Measurements from ENCODE around the gene SPATA6. TPM values are rescaled to one million over a fixed set of nuclear protein-coding genes. Genes with fewer than 3 reads are reported as not detected.

The SPATA6 gene
- total and polyA plus RNA-seq, 2 donors (not counting 1 experiment from before 2014, with no cell fraction given): 6.8 to 8.9 TPM

DNA sequence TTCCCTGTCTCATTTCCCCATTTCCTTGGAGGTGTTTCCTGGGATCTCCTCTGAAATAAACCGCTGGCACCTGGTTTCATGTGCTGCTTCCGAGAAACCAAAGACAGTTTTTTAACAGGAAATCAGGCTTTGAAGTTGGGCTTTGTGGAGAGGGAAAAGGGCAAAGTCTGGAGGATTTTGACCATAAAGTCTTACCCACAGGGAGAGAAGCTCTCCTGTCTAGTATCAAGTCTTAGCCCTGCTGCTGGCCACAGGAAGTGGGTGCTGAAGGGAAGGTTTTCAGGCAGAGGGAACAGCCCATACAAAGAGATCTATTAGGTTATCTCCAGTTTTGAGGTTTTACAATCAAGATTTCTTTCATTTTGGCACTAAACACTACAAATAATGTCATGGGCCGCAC, 220.2 kb downstream of the SPATA6 start:
- H3K27ac ChIP-seq (ENCODE audit: insufficient read depth, low read length): no peak overlapping the region
- no peak overlapping the region for H3K4me3 ChIP-seq (replicated peaks in 1 of 4; ENCODE audit: control extremely low read depth in 1 of 4, insufficient read depth in 1 of 4, low read depth in 3 of 4, low read length in 4 of 4)
- no peaks in the 10 kb centered on the region for H3K27me3 ChIP-seq (ENCODE audit: control insufficient read depth, insufficient read depth, low read length)
- H4K20me1 ChIP-seq (ENCODE audit: control insufficient read depth, extremely low read depth, insufficient read depth, low read length): no peaks in the 10 kb centered on the region
- DNase-seq (ENCODE audit: low read depth in 2 of 2): no peak
- H3K9ac ChIP-seq (ENCODE audit: insufficient read depth, low read length): no peak overlapping the region
- H2AFZ ChIP-seq (ENCODE audit: low read length): no peak overlapping the region
- no peaks in the 10 kb centered on the region for H3K4me1 ChIP-seq (ENCODE audit: control insufficient read depth, extremely low read depth, insufficient read depth, low read length)
- H3K4me2 ChIP-seq (ENCODE audit: extremely low read depth, insufficient read depth, low read length): no peak overlapping the region
- no peaks in the 10 kb centered on the region for H3K79me2 ChIP-seq (ENCODE audit: control insufficient read depth, insufficient read depth, low read length)
- H3K36me3 ChIP-seq (ENCODE audit: control insufficient read depth, insufficient read depth, low read length): no peaks in the 10 kb centered on the region
- TF ChIP-seq, protein P1, sequence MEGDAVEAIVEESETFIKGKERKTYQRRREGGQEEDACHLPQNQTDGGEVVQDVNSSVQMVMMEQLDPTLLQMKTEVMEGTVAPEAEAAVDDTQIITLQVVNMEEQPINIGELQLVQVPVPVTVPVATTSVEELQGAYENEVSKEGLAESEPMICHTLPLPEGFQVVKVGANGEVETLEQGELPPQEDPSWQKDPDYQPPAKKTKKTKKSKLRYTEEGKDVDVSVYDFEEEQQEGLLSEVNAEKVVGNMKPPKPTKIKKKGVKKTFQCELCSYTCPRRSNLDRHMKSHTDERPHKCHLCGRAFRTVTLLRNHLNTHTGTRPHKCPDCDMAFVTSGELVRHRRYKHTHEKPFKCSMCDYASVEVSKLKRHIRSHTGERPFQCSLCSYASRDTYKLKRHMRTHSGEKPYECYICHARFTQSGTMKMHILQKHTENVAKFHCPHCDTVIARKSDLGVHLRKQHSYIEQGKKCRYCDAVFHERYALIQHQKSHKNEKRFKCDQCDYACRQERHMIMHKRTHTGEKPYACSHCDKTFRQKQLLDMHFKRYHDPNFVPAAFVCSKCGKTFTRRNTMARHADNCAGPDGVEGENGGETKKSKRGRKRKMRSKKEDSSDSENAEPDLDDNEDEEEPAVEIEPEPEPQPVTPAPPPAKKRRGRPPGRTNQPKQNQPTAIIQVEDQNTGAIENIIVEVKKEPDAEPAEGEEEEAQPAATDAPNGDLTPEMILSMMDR (conservative IDR thresholded peaks at IDR 0.05 in 1 of 2, IDR thresholded peaks at IDR 0.05 in 1 of 2; ENCODE audit: low read depth in 1 of 2, low read length in 2 of 2): no peak
- no peak for TF ChIP-seq EZH2 (IDR thresholded peaks at IDR 0.05; ENCODE audit: low read length, missing control alignments)
- no peaks in the 10 kb centered on the region for H3K9me3 ChIP-seq (ENCODE audit: control insufficient read depth, insufficient read depth, low read depth, low read length)

DNA sequence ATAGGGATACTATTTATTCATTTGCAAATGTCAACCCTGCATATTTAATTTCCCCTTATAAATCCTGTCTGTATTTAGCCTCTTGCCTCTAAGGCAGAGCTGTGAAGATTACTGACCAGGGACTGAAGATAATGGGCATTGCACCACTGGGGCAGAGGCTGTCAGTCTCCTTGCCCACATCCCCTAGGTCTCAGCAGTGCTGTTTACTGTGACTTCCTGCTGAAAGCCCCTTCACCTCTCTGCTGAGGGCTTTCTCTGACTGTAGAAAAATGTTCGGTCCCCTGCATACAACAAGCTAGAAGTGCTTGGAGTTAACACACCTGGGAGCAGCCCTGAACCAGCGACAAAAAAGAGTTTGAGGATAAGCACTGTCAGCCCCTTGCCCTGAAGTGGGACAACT, 220.7 kb downstream of the SPATA6 start:
- Histone ChIP-seq H2AFZ (ENCODE audit: low read length) (no peak overlapping the region), H3K4me3 (replicated peaks in 1 of 4; ENCODE audit: control extremely low read depth in 1 of 4, insufficient read depth in 1 of 4, low read depth in 3 of 4, low read length in 4 of 4) (no peak overlapping the region), H4K20me1 (ENCODE audit: control insufficient read depth, extremely low read depth, insufficient read depth, low read length) (no peaks in the 10 kb centered on the region), H3K27ac (ENCODE audit: insufficient read depth, low read length) (no peak overlapping the region), H3K4me1 (ENCODE audit: control insufficient read depth, extremely low read depth, insufficient read depth, low read length) (no peaks in the 10 kb centered on the region), H3K27me3 (ENCODE audit: control insufficient read depth, insufficient read depth, low read length) (no peaks in the 10 kb centered on the region), H3K36me3 (ENCODE audit: control insufficient read depth, insufficient read depth, low read length) (no peaks in the 10 kb centered on the region), H3K79me2 (ENCODE audit: control insufficient read depth, insufficient read depth, low read length) (no peaks in the 10 kb centered on the region), H3K9ac (ENCODE audit: insufficient read depth, low read length) (no peak overlapping the region), H3K4me2 (ENCODE audit: extremely low read depth, insufficient read depth, low read length) (no peak overlapping the region), H3K9me3 (ENCODE audit: control insufficient read depth, insufficient read depth, low read depth, low read length) (no peaks in the 10 kb centered on the region)
- TF ChIP-seq EZH2 (IDR thresholded peaks at IDR 0.05; ENCODE audit: low read length, missing control alignments): no peak
- TF ChIP-seq, protein P1 (conservative IDR thresholded peaks at IDR 0.05 in 1 of 2, IDR thresholded peaks at IDR 0.05 in 1 of 2; ENCODE audit: low read depth in 1 of 2, low read length in 2 of 2): no peak
- no peak for DNase-seq (ENCODE audit: low read depth in 2 of 2)

DNA sequence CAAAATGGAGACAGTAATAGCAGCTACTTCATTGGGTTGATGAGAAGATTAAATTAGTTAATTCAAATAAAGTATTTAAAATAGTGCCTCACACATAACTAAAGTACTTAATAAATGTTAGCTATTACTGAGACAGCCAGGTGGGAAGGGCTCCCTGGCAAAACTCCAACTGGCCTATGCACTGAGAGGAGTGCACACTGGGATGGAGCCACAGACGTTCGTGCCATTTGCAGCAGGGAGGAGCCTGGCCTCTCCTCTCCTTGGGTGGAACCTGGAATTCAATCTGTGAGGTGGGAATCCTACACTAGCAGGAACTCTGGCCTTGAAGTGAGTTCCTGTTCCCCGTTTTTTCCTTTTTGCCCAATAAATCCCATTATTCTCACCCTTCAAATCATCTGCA, 221.4 kb downstream of the SPATA6 start:
- H3K36me3 ChIP-seq (ENCODE audit: control insufficient read depth, insufficient read depth, low read length): no peaks in the 10 kb centered on the region
- H3K27ac ChIP-seq (ENCODE audit: insufficient read depth, low read length): no peak overlapping the region
- no peaks in the 10 kb centered on the region for H3K4me1 ChIP-seq (ENCODE audit: control insufficient read depth, extremely low read depth, insufficient read depth, low read length)
- H3K4me2 ChIP-seq (ENCODE audit: extremely low read depth, insufficient read depth, low read length): no peak overlapping the region
- DNase-seq (ENCODE audit: low read depth in 2 of 2): no peak
- H3K79me2 ChIP-seq (ENCODE audit: control insufficient read depth, insufficient read depth, low read length): no peaks in the 10 kb centered on the region
- H4K20me1 ChIP-seq (ENCODE audit: control insufficient read depth, extremely low read depth, insufficient read depth, low read length): no peaks in the 10 kb centered on the region
- no peaks in the 10 kb centered on the region for H3K27me3 ChIP-seq (ENCODE audit: control insufficient read depth, insufficient read depth, low read length)
- TF ChIP-seq, protein P1 (conservative IDR thresholded peaks at IDR 0.05 in 1 of 2, IDR thresholded peaks at IDR 0.05 in 1 of 2; ENCODE audit: low read depth in 1 of 2, low read length in 2 of 2): no peak
- TF ChIP-seq EZH2 (IDR thresholded peaks at IDR 0.05; ENCODE audit: low read length, missing control alignments): no peak
- H2AFZ ChIP-seq (ENCODE audit: low read length): no peak overlapping the region
- no peak overlapping the region for H3K9ac ChIP-seq (ENCODE audit: insufficient read depth, low read length)
- no peaks in the 10 kb centered on the region for H3K9me3 ChIP-seq (ENCODE audit: control insufficient read depth, insufficient read depth, low read depth, low read length)
- no peak overlapping the region for H3K4me3 ChIP-seq (replicated peaks in 1 of 4; ENCODE audit: control extremely low read depth in 1 of 4, insufficient read depth in 1 of 4, low read depth in 3 of 4, low read length in 4 of 4)

All from fibroblast of lung (primary cell).